ENCODE data around the gene FRK.
A peak's percentile ranks its signal among the peaks of the same experiment; 100 is the strongest.
"Not testable (repeated sequence)": the region's sequence is repeated elsewhere in the genome, so short reads cannot be mapped to it uniquely, and the experiment has no call there.

Gene FRK

GRCh38 chr6:115937502-115937901 is 123.2 kb downstream of the FRK start:
- DNase-seq (ENCODE audit: low read depth): not testable (repeated sequence)

- DNase-seq (ENCODE audit: low read depth): no peak
These were observed 125.3 kb downstream of the FRK start for GRCh38 chr6:115935361-115935760.

- no peak for DNase-seq (ENCODE audit: low read depth)
These were observed 125.9 kb downstream of the FRK start for GRCh38 chr6:115934829-115935228.

GRCh38 chr6:115934145-115934544 is 126.5 kb downstream of the FRK start:
- DNase-seq (ENCODE audit: low read depth): no peak

- DNase-seq (ENCODE audit: low read depth): no peak
These were observed 128.2 kb downstream of the FRK start for GRCh38 chr6:115932481-115932880.

GRCh38 chr6:115928000-115928399 is 132.7 kb downstream of the FRK start:
- DNase-seq (ENCODE audit: low read depth): not testable (repeated sequence)

GRCh38 chr6:115922971-115923370 is 137.7 kb downstream of the FRK start:
- no peak for DNase-seq (ENCODE audit: low read depth)

GRCh38 chr6:115914098-115914497 is 146.6 kb downstream of the FRK start:
- no peak for DNase-seq (ENCODE audit: low read depth)

- no peak for DNase-seq (ENCODE audit: low read depth)
These were observed 150.7 kb downstream of the FRK start for GRCh38 chr6:115909923-115910546.

GRCh38 chr6:115908906-115909559 is 151.7 kb downstream of the FRK start:
- DNase-seq (ENCODE audit: low read depth): no peak

- DNase-seq (ENCODE audit: low read depth): no peak
These were observed 155.2 kb downstream of the FRK start for GRCh38 chr6:115905471-115905870.

GRCh38 chr6:115902436-115902835 is 158.3 kb downstream of the FRK start:
- DNase-seq (ENCODE audit: low read depth): no peak

- DNase-seq (ENCODE audit: low read depth): no peak
These were observed 158.8 kb downstream of the FRK start for GRCh38 chr6:115901896-115902295.

- DNase-seq (ENCODE audit: low read depth): no peak
These were observed 160.9 kb downstream of the FRK start for GRCh38 chr6:115899730-115900282.

- DNase-seq (ENCODE audit: low read depth): no peak
These were observed 162.4 kb downstream of the FRK start for GRCh38 chr6:115898246-115898645.

- DNase-seq (ENCODE audit: low read depth): peak; percentile 16
These were observed 164.1 kb downstream of the FRK start for GRCh38 chr6:115896538-115897129.

- no peak for DNase-seq (ENCODE audit: low read depth)
These were observed 166.2 kb downstream of the FRK start for GRCh38 chr6:115894426-115894992.

GRCh38 chr6:115891750-115892149 is 168.9 kb downstream of the FRK start:
- no peak for DNase-seq (ENCODE audit: low read depth)

- DNase-seq (ENCODE audit: low read depth): peak; percentile 16
These were observed 169.5 kb downstream of the FRK start for GRCh38 chr6:115891111-115891669.

- DNase-seq (ENCODE audit: low read depth): no peak
These were observed 170.5 kb downstream of the FRK start for GRCh38 chr6:115890238-115890637.

- not testable (repeated sequence) for DNase-seq (ENCODE audit: low read depth)
These were observed 171.8 kb downstream of the FRK start for GRCh38 chr6:115888687-115889470.

- DNase-seq (ENCODE audit: low read depth): no peak
These were observed 172.8 kb downstream of the FRK start for GRCh38 chr6:115887891-115888290.
